ENCODE results near the gene PRKAR2B. TPM values are rescaled to one million over a fixed set of nuclear protein-coding genes. Genes with fewer than 3 reads are reported as not detected.
"Not testable (repeated sequence)": the region's sequence is repeated elsewhere in the genome, so short reads cannot be mapped to it uniquely, and the experiment has no call there.

Gene PRKAR2B
- total and polyA plus RNA-seq, 12 donors = 30.4 to 212 (median 82.9) TPM

DNA sequence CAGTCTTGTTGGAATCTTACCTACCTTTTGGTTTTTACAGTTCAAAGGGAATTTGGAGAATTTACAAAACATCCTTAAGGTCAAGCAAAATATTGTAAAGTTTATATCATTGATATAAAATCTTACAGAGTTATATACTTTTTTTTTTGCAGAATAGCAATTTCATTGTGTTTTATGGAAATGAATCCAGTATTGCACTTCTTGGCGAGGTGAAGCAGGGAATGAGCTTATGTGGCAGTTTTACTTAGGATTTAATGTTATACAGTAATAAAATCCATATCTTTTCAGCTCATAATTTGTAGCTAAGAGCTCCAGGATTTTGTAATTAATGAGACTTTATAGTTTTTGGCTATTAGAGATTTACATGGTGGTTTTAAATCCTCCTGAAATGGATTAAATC is 5.0 kb downstream of the PRKAR2B start:
- peaks cover 19 to 47% of the 10 kb centered on the region in 2 donors for H3K4me1 ChIP-seq (replicated peaks in 1 of 2)

DNA sequence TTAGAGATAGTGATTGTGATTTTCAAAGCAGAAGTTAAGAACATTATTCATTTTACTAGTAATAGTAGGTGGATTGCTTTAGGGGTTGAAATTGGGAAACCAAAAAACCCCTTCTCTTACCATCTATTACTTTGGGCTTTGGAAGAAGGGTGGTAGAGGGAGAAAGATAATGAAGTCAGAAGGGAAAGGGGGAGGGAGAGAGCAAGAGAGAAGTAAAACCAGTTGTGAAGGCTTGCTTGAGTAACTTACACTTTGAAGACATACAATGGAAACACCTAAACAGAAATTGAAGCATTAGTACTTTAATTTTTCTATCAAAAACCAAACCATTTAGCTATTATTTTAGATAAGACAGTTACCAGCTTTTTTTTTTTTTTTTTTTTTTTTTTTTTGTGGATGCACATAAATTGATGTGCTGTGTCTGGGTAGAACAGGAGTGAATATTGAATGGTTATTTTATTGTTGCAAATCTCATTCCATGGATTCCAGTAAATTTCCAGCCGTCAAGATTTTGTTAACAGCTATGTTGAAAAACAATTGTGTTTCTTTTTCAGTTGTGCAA is 5.5 kb downstream of the PRKAR2B start:
- intact Hi-C loops (cut with DNase I) = loop anchor here in 1 of 2 donors (10.0 kb wide), 1 partner anchor 95 kb away; no protein-coding TSS in a partner anchor
- Histone ChIP-seq H3K4me1 (replicated peaks in 1 of 2) (peaks cover 19 to 47% of the 10 kb centered on the region in 2 donors), H3K9me3 (replicated peaks in 1 of 3) (no peaks in the 10 kb centered on the region), H3K4me3 (no peak overlapping the region), H3K27ac (no peak overlapping the region), H3K27me3 (no peaks in the 10 kb centered on the region), H3K36me3 (replicated peaks in 1 of 2) (no peaks in the 10 kb centered on the region)
- WGBS, 4 donors = 95 to 100% (median 98%) methylated on average over 1 of the region's 1 CpG
- no peak for DNase-seq
- TF ChIP-seq, protein P1, sequence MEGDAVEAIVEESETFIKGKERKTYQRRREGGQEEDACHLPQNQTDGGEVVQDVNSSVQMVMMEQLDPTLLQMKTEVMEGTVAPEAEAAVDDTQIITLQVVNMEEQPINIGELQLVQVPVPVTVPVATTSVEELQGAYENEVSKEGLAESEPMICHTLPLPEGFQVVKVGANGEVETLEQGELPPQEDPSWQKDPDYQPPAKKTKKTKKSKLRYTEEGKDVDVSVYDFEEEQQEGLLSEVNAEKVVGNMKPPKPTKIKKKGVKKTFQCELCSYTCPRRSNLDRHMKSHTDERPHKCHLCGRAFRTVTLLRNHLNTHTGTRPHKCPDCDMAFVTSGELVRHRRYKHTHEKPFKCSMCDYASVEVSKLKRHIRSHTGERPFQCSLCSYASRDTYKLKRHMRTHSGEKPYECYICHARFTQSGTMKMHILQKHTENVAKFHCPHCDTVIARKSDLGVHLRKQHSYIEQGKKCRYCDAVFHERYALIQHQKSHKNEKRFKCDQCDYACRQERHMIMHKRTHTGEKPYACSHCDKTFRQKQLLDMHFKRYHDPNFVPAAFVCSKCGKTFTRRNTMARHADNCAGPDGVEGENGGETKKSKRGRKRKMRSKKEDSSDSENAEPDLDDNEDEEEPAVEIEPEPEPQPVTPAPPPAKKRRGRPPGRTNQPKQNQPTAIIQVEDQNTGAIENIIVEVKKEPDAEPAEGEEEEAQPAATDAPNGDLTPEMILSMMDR (IDR thresholded peaks at IDR 0.05) = no peak
- TF ChIP-seq POLR2A (IDR thresholded peaks at IDR 0.05) = no peak

More for the DNA sequence above, 5.0 kb downstream of the PRKAR2B start:
- no peaks in the 10 kb centered on the region for H3K36me3 ChIP-seq (replicated peaks in 1 of 2)
- H3K27me3 ChIP-seq = no peaks in the 10 kb centered on the region
- H3K27ac ChIP-seq = peak overlapping the region in 1 of 5 donors; percentile 72
- no peak overlapping the region for H3K4me3 ChIP-seq
- TF ChIP-seq, protein P1 (IDR thresholded peaks at IDR 0.05) = no peak
- no peaks in the 10 kb centered on the region for H3K9me3 ChIP-seq (replicated peaks in 1 of 3)
- intact Hi-C loops (cut with DNase I) = loop anchor here in 1 of 2 donors (10.0 kb wide), 1 partner anchor 95 kb away; no protein-coding TSS in a partner anchor
- no peak for DNase-seq
- WGBS, 4 donors = 93 to 97% (median 95%) methylated on average over 1 of the region's 1 CpG

DNA sequence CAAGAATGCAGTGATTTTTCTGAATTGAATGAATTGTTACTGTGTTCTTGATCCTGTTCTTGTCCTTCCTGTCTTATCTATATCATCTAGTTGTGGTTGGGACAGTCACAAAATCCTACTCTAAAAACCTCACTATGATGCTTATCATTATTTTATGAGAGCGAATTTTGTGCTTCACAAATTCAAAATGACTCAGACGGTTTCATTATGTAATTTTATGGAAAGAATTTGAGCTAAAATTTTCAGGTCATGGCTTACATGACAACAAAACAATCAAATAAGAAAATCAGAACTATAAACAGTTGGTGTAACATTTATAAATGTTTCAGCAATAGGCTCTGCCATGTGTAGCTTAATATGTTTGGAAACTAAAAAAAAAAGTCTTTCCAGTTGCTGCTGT is 6.9 kb downstream of the PRKAR2B start:
- intact Hi-C loops (cut with DNase I) = no loop called here
- peaks cover 19 to 42% of the 10 kb centered on the region in 2 donors for H3K4me1 ChIP-seq (replicated peaks in 1 of 2)

DNA sequence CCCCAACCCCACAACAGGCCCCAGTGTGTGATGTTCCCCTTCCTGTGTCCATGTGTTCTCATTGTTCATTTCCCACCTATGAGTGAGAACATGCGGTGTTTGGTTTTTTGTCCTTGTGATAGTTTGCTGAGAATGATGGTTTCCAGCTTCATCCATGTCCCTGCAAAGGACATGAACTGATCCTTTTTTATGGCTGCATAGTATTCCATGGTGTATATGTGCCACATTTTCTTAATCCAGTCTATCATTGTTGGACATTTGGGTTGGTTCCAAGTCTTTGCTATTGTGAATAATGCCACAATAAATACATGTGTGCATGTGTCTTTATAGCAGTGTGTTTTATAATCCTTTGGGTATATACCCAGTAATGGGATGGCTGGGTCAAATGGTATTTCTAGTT is 10.5 kb downstream of the PRKAR2B start:
- intact Hi-C loops (cut with DNase I); H3K9me3 ChIP-seq (replicated peaks in 1 of 3); DNase-seq; H3K4me3 ChIP-seq; H3K36me3 ChIP-seq (replicated peaks in 1 of 2); H3K27me3 ChIP-seq; H3K27ac ChIP-seq: not testable (repeated sequence)
- peaks cover 12 to 28% of the 10 kb centered on the region in 2 donors for H3K4me1 ChIP-seq (replicated peaks in 1 of 2)
- 71 to 100% (median 94%) methylated on average over 1 of the region's 1 CpG for WGBS, 4 donors

More for the DNA sequence above, 6.9 kb downstream of the PRKAR2B start:
- Histone ChIP-seq H3K27me3 (no peaks in the 10 kb centered on the region), H3K4me3 (no peak overlapping the region), H3K27ac (peak overlapping the region; percentile 27 to 80 (median 66)), H3K9me3 (replicated peaks in 1 of 3) (no peaks in the 10 kb centered on the region), H3K36me3 (replicated peaks in 1 of 2) (no peaks in the 10 kb centered on the region)
- DNase-seq = no peak
- TF ChIP-seq, protein P1 (IDR thresholded peaks at IDR 0.05) = no peak
- TF ChIP-seq POLR2A (IDR thresholded peaks at IDR 0.05) = no peak
- 30 to 39% (median 39%) methylated on average over 2 of the region's 2 CpGs for WGBS, 4 donors

DNA sequence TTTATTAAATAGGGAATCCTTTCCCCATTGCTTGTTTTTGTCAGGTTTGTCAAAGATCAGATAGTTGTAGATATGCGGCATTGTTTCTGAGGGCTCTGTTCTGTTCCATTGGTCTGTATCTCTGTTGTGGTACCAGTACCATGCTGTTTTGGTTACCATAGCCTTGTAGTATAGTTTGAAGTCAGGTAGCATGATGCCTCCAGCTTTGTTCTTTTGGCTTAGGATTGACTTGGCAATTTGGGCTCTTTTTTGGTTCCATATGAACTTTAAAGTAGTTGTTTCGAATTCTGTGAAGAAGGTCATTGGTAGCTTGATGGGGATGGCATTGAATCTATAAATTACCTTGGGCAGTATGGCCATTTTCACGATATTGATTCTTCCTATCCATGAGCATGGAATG is 11.6 kb downstream of the PRKAR2B start:
- H3K36me3 ChIP-seq (replicated peaks in 1 of 2); DNase-seq; intact Hi-C loops (cut with DNase I); H3K4me3 ChIP-seq; H3K27me3 ChIP-seq; H3K27ac ChIP-seq; H3K9me3 ChIP-seq (replicated peaks in 1 of 3): not testable (repeated sequence)
- peaks cover 10 to 22% of the 10 kb centered on the region in 2 donors for H3K4me1 ChIP-seq (replicated peaks in 1 of 2)
- 82 to 96% (median 88%) methylated on average over 2 to 3 of the region's 3 CpGs for WGBS, 4 donors
